Activated B cell treated with CpG ODN at 0.5 μM for 24 hours (primary cell): ENCODE results near the gene FMO3. TPM values are rescaled to one million over a fixed set of nuclear protein-coding genes. Genes with fewer than 3 reads are reported as not detected.

Source experiments
- ATAC-seq: fragments of 200-7000 bp; cut with Tn5 transposase; one replicate; pipeline ENCODE4 v1.10.0; 2021; ENCODE audit warnings: low read depth, mild to moderate bottlenecking, moderate library complexity
- CTCF ChIA-PET: fragments of 350-600 bp; sonication (Branson Sonifier 250); formaldehyde crosslinking; loops from one replicate; lab custom pipeline; 2021; ENCODE audit warnings: antibody characterized with exemption; lab: Charles Lee
- POLR2A ChIA-PET: fragments of 350-600 bp; sonication (Branson Sonifier 250); formaldehyde crosslinking; loops from one replicate; lab custom pipeline; 2021; ENCODE audit warnings: antibody characterized with exemption; lab: Charles Lee
- DNase-seq: peaks from one replicate; pipeline ENCODE4 v3.0.0; 2022
- H3K27ac Mint-ChIP-seq: one replicate; pipeline ENCODE4 v1.8.0; 2020; ENCODE audit warnings: mixed read lengths
- H3K27me3 Mint-ChIP-seq: one replicate; pipeline ENCODE4 v1.8.0; 2021; ENCODE audit warnings: mixed read lengths
- H3K36me3 Mint-ChIP-seq: one replicate; pipeline ENCODE4 v1.8.0; 2021; ENCODE audit warnings: low read depth, mixed read lengths
- H3K4me1 Mint-ChIP-seq: one replicate; pipeline ENCODE4 v1.8.0; 2021; ENCODE audit warnings: mixed read lengths
- H3K4me3 Mint-ChIP-seq: one replicate; pipeline ENCODE4 v1.8.0; 2020; ENCODE audit warnings: mild to moderate bottlenecking, mixed read lengths
- H3K9me3 Mint-ChIP-seq: one replicate; pipeline ENCODE4 v1.8.0; 2020; ENCODE audit warnings: mixed read lengths
- intact Hi-C: fragments of 100-400 bp; cut with micrococcal nuclease; formaldehyde crosslinking; loops from one replicate; pipeline ENCODE4 v1.15.1; 2024
- total RNA-seq: library from RNA; stranded (reverse); gene quantifications from 2 replicates; pipeline ENCODE4 v1.2.3, GENCODE V29; 2022
- TF ChIP-seq, protein P1 (sequence below): fragments of 200-600 bp; IDR thresholded peaks from one replicate; pipeline ENCODE4 v1.8.0; 2022; ENCODE audit warnings: antibody characterized with exemption, mild to moderate bottlenecking

Gene FMO3
- total RNA-seq, 1 donor from 2014 or later: not detected

DNA sequence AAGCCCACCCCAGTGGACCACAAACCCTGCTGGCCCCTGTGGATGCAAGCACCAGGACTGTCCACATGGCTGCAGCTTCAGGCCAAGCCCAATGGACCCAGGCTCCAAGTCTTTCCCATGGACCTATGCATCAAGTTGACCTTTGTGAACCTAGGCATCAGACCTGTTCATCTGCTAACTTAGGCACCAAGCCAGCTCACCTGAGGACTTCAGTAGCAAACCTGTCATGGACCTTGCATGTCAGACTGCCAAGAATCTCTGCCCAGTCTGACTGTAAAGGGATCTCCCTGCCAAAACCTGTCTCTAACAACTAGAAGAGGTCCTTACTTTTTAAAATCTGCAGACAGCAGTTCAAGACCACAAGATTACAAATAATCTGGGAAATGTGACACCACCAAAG, 37.8 kb downstream of the FMO3 start:
- CTCF ChIA-PET: no interaction called here
- no peaks in the 10 kb centered on the region for H3K36me3 Mint-ChIP-seq
- H3K27ac Mint-ChIP-seq: no peak overlapping the region
- H3K27me3 Mint-ChIP-seq: peaks cover 5% of the 10 kb centered on the region
- TF ChIP-seq, protein P1, sequence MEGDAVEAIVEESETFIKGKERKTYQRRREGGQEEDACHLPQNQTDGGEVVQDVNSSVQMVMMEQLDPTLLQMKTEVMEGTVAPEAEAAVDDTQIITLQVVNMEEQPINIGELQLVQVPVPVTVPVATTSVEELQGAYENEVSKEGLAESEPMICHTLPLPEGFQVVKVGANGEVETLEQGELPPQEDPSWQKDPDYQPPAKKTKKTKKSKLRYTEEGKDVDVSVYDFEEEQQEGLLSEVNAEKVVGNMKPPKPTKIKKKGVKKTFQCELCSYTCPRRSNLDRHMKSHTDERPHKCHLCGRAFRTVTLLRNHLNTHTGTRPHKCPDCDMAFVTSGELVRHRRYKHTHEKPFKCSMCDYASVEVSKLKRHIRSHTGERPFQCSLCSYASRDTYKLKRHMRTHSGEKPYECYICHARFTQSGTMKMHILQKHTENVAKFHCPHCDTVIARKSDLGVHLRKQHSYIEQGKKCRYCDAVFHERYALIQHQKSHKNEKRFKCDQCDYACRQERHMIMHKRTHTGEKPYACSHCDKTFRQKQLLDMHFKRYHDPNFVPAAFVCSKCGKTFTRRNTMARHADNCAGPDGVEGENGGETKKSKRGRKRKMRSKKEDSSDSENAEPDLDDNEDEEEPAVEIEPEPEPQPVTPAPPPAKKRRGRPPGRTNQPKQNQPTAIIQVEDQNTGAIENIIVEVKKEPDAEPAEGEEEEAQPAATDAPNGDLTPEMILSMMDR: no peak
- H3K4me3 Mint-ChIP-seq: no peak overlapping the region
- intact Hi-C loops: no loop called here
- peaks cover 9% of the 10 kb centered on the region for H3K9me3 Mint-ChIP-seq
- H3K4me1 Mint-ChIP-seq: no peaks in the 10 kb centered on the region
- DNase-seq (no peak), ATAC-seq (no peak)
- POLR2A ChIA-PET: no interaction called here

GRCh38 chr1:171134204-171134923, 43.7 kb downstream of the FMO3 start:
- POLR2A ChIA-PET: no interaction called here
- H3K9me3 Mint-ChIP-seq: peaks cover 5% of the 10 kb centered on the region
- no peak overlapping the region for H3K27ac Mint-ChIP-seq
- no peak overlapping the region for H3K4me3 Mint-ChIP-seq
- peaks cover 5% of the 10 kb centered on the region for H3K27me3 Mint-ChIP-seq
- DNase-seq (no peak), ATAC-seq (no peak)
- TF ChIP-seq, protein P1: no peak
- CTCF ChIA-PET: no interaction called here
- intact Hi-C loops: no loop called here
- H3K4me1 Mint-ChIP-seq: no peaks in the 10 kb centered on the region
- H3K36me3 Mint-ChIP-seq: no peaks in the 10 kb centered on the region

- POLR2A ChIA-PET: no interaction called here
- CTCF ChIA-PET: no interaction called here
- ATAC-seq (no peak), DNase-seq (no peak)
- H3K36me3 Mint-ChIP-seq: no peaks in the 10 kb centered on the region
- no peak overlapping the region for H3K27ac Mint-ChIP-seq
- H3K4me3 Mint-ChIP-seq: no peak overlapping the region
- peaks cover 10% of the 10 kb centered on the region for H3K27me3 Mint-ChIP-seq
- TF ChIP-seq, protein P1: no peak
- intact Hi-C loops: no loop called here
- peaks cover 5% of the 10 kb centered on the region for H3K9me3 Mint-ChIP-seq
- H3K4me1 Mint-ChIP-seq: no peaks in the 10 kb centered on the region
These were observed 46.9 kb downstream of the FMO3 start for GRCh38 chr1:171137580-171137979.

DNA sequence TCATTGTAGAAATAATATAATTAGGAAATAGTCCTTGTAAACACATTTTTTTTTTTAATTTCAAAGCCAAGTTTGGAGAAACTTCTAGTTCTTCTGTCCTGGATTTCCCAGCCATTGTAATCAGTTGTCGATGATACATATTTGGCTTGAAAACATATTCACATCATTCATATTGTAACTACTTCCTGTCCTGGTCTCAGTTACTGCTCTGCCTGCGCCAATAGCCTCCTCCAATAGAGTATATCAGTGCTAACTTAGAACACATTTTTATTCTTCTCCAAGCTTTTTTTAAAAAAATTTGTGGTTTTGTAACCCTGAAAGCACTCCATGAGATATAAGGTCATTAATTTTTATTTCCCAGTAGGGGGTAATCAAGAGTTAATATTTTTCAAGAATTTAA, 48.3 kb downstream of the FMO3 start:
- intact Hi-C loops: no loop called here
- DNase-seq (no peak), ATAC-seq (no peak)
- no peaks in the 10 kb centered on the region for H3K4me1 Mint-ChIP-seq
- no peak overlapping the region for H3K4me3 Mint-ChIP-seq
- no peaks in the 10 kb centered on the region for H3K36me3 Mint-ChIP-seq
- no peaks in the 10 kb centered on the region for H3K9me3 Mint-ChIP-seq
- peaks cover 10% of the 10 kb centered on the region for H3K27me3 Mint-ChIP-seq
- ChIA-PET POLR2A (no interaction called here), CTCF (no interaction called here)
- H3K27ac Mint-ChIP-seq: no peak overlapping the region
- TF ChIP-seq, protein P1: no peak

- ChIA-PET CTCF (no interaction called here), POLR2A (no interaction called here)
- H3K36me3 Mint-ChIP-seq: no peaks in the 10 kb centered on the region
- intact Hi-C loops: no loop called here
- no peaks in the 10 kb centered on the region for H3K4me1 Mint-ChIP-seq
- DNase-seq (no peak), ATAC-seq (no peak)
- H3K9me3 Mint-ChIP-seq: no peaks in the 10 kb centered on the region
- no peak overlapping the region for H3K27ac Mint-ChIP-seq
- TF ChIP-seq, protein P1: no peak
- no peak overlapping the region for H3K4me3 Mint-ChIP-seq
- peaks cover 10% of the 10 kb centered on the region for H3K27me3 Mint-ChIP-seq
These were observed 49.2 kb downstream of the FMO3 start for GRCh38 chr1:171139890-171140289.
